ENCODE measurements around the gene ATOX1. TPM values are rescaled to one million over a fixed set of nuclear protein-coding genes. Genes with fewer than 3 reads are reported as not detected.

The ATOX1 gene
- total RNA-seq = 10 to 100 TPM; 38.1 to 41.9 TPM

GRCh38 chr5:151758430-151759241 lies at the start of gene ATOX1:
TSS of gene ATOX1 (minus strand) at chr5:151758631. CDS start at chr5:151758551, 80 bp downstream.

GRCh38 chr5:151771259-151772028 lies 13.0 kb upstream of the ATOX1 start, which contains the start of gene G3BP1:
TSS of gene G3BP1 (plus strand) at chr5:151771954. CDS start at chr5:151786621, 14,667 bp downstream.

Other genes starting within 250 kb of the ATOX1 start
- not detected for gene FAT2, start 167.3 kb downstream of the ATOX1 start, total RNA-seq
- gene SPARC, start 71.7 kb downstream of the ATOX1 start, total RNA-seq = under 1 TPM in 1 of 2 experiments, not detected in 1; 0.89 TPM
- gene G3BP1, start 13.3 kb upstream of the ATOX1 start, total RNA-seq = 100 to 1,000 TPM; 190 to 197 TPM
- not detected for gene GLRA1, start 166.2 kb upstream of the ATOX1 start, total RNA-seq

Measured in activated naive CD4-positive, alpha-beta T cell treated with anti-CD3 and anti-CD28 coated beads, Interleukin-2, amount 10 ng/mL, durations not matched to agents 5 hours and 36 hours (primary cell).